ENCODE measurements around the gene SLC4A2. TPM values are rescaled to one million over a fixed set of nuclear protein-coding genes. Genes with fewer than 3 reads are reported as not detected.

Gene SLC4A2
- total RNA-seq, 5 donors from 2014 or later (not counting 1 experiment from before 2014, with no cell fraction given), result 52.0 to 91.5 (median 74.4) TPM

- no peak for ATAC-seq (replicated peaks in 1 of 4)
- H3K36me3 ChIP-seq (ENCODE audit: control insufficient read depth in 2 of 2, extremely low read depth in 1 of 2, insufficient read depth in 1 of 2, low read length in 1 of 2), result peaks cover 0 to 5% of the 10 kb centered on the region in 2 donors
- Mint-ChIP-seq H3K9me3 (no peaks in the 10 kb centered on the region), H3K27me3 (no peaks in the 10 kb centered on the region), H3K27ac (no peak overlapping the region), H3K36me3 (peaks cover 37% of the 10 kb centered on the region), H3K4me1 (peaks cover 18 to 23% (median 18%) of the 10 kb centered on the region in 3 donors), H3K4me3 (no peak overlapping the region)
- H3K9me3 ChIP-seq, result no peaks in the 10 kb centered on the region
- ChIA-PET CTCF (no interaction called here), POLR2A (no interaction called here)
- no peak for DNase-seq
- peaks cover 0 to 3% of the 10 kb centered on the region in 2 experiments for H3K27me3 ChIP-seq (replicated peaks in 1 of 2; ENCODE audit: control insufficient read depth in 2 of 2, extremely low read depth in 1 of 2, insufficient read depth in 2 of 2, low read length in 1 of 2)
- peaks cover 2 to 22% of the 10 kb centered on the region in 2 experiments for H3K4me1 ChIP-seq (ENCODE audit: control insufficient read depth in 1 of 2, extremely low read depth in 1 of 2, insufficient read depth in 2 of 2, low read length in 2 of 2)
- 94% methylated on average over 18 of the region's 24 CpGs for WGBS (ENCODE audit: insufficient coverage)
- H3K4me3 ChIP-seq (ENCODE audit: control insufficient read depth in 1 of 2, extremely low read depth in 1 of 2, low read length in 1 of 2), result no peak overlapping the region
- H3K27ac ChIP-seq (ENCODE audit: low read length), result no peak overlapping the region
Observed at GRCh38 chr7:151122276-151122675, 62.9 kb downstream of the SLC4A2 start.

- WGBS (ENCODE audit: insufficient coverage), result 92% methylated on average over 14 of the region's 29 CpGs
- H3K9me3 ChIP-seq, result no peaks in the 10 kb centered on the region
- ATAC-seq (replicated peaks in 1 of 4) (no peak), DNase-seq (no peak)
- peaks cover 2 to 17% of the 10 kb centered on the region in 2 experiments for H3K4me1 ChIP-seq (ENCODE audit: control insufficient read depth in 1 of 2, extremely low read depth in 1 of 2, insufficient read depth in 2 of 2, low read length in 2 of 2)
- H3K36me3 ChIP-seq (ENCODE audit: control insufficient read depth in 2 of 2, extremely low read depth in 1 of 2, insufficient read depth in 1 of 2, low read length in 1 of 2), result peaks cover 0 to 5% of the 10 kb centered on the region in 2 donors
- ChIA-PET CTCF (interaction anchor here in 1 of 2 donors (2.0 kb wide), 1 partner anchor 121 kb away, joined by 17 read pairs; no protein-coding TSS in a partner anchor), POLR2A (no interaction called here)
- no peak overlapping the region for H3K27ac ChIP-seq (ENCODE audit: low read length)
- H3K27me3 Mint-ChIP-seq, result no peaks in the 10 kb centered on the region
- no peak overlapping the region for H3K27ac Mint-ChIP-seq
- H3K27me3 ChIP-seq (replicated peaks in 1 of 2; ENCODE audit: control insufficient read depth in 2 of 2, extremely low read depth in 1 of 2, insufficient read depth in 2 of 2, low read length in 1 of 2), result peaks cover 0 to 3% of the 10 kb centered on the region in 2 experiments
- peaks cover 37% of the 10 kb centered on the region for H3K36me3 Mint-ChIP-seq
- H3K4me3 Mint-ChIP-seq, result no peak overlapping the region
- no peaks in the 10 kb centered on the region for H3K9me3 Mint-ChIP-seq
- no peak overlapping the region for H3K4me3 ChIP-seq (ENCODE audit: control insufficient read depth in 1 of 2, extremely low read depth in 1 of 2, low read length in 1 of 2)
- peaks cover 13 to 21% (median 14%) of the 10 kb centered on the region in 3 donors for H3K4me1 Mint-ChIP-seq
Observed at GRCh38 chr7:151122796-151123157, 63.4 kb downstream of the SLC4A2 start.

GRCh38 chr7:151123158-151123821 lies 63.9 kb downstream of the SLC4A2 start:
- Mint-ChIP-seq H3K9me3 (no peaks in the 10 kb centered on the region), H3K27me3 (no peaks in the 10 kb centered on the region), H3K4me3 (no peak overlapping the region), H3K36me3 (peaks cover 37% of the 10 kb centered on the region), H3K27ac (no peak overlapping the region), H3K4me1 (peaks cover 10 to 21% (median 11%) of the 10 kb centered on the region in 3 donors)
- POLR2A ChIA-PET, result interaction anchor here in 1 of 2 donors (0.6 kb wide), 1 partner anchor 105 kb away, joined by 4 read pairs; no protein-coding TSS in a partner anchor
- Histone ChIP-seq H3K4me1 (ENCODE audit: control insufficient read depth in 1 of 2, extremely low read depth in 1 of 2, insufficient read depth in 2 of 2, low read length in 2 of 2) (peaks cover 2 to 11% of the 10 kb centered on the region in 2 experiments), H3K27ac (ENCODE audit: low read length) (no peak overlapping the region), H3K9me3 (no peaks in the 10 kb centered on the region), H3K4me3 (ENCODE audit: control insufficient read depth in 1 of 2, extremely low read depth in 1 of 2, low read length in 1 of 2) (no peak overlapping the region), H3K27me3 (replicated peaks in 1 of 2; ENCODE audit: control insufficient read depth in 2 of 2, extremely low read depth in 1 of 2, insufficient read depth in 2 of 2, low read length in 1 of 2) (peaks cover 0 to 3% of the 10 kb centered on the region in 2 experiments), H3K36me3 (ENCODE audit: control insufficient read depth in 2 of 2, extremely low read depth in 1 of 2, insufficient read depth in 1 of 2, low read length in 1 of 2) (peaks cover 0 to 7% of the 10 kb centered on the region in 2 donors)
- 90% methylated on average over 36 of the region's 50 CpGs for WGBS (ENCODE audit: insufficient coverage)
- CTCF ChIA-PET, result interaction anchor here in 1 of 2 donors (0.6 to 2.0 kb wide), 7 partner anchors 11 to 192 kb away, joined by 3 to 17 read pairs (median 4); no protein-coding TSS in a partner anchor
- DNase-seq (no peak), ATAC-seq (replicated peaks in 1 of 4) (no peak)

- peaks cover 0 to 12% of the 10 kb centered on the region in 2 donors for H3K36me3 ChIP-seq (ENCODE audit: control insufficient read depth in 2 of 2, extremely low read depth in 1 of 2, insufficient read depth in 1 of 2, low read length in 1 of 2)
- peaks cover 2 to 9% of the 10 kb centered on the region in 2 experiments for H3K4me1 ChIP-seq (ENCODE audit: control insufficient read depth in 1 of 2, extremely low read depth in 1 of 2, insufficient read depth in 2 of 2, low read length in 2 of 2)
- peak; percentile 91 to 96 (median 94) for ATAC-seq (replicated peaks in 1 of 4)
- Mint-ChIP-seq H3K4me1 (peaks cover 6 to 16% (median 7%) of the 10 kb centered on the region in 3 donors), H3K4me3 (no peak overlapping the region), H3K27me3 (no peaks in the 10 kb centered on the region), H3K27ac (no peak overlapping the region), H3K9me3 (no peaks in the 10 kb centered on the region), H3K36me3 (peaks cover 36% of the 10 kb centered on the region)
- ChIA-PET POLR2A (interaction anchor here in 1 of 2 donors (0.6 kb wide), 1 partner anchor 105 kb away, joined by 4 read pairs; no protein-coding TSS in a partner anchor), CTCF (interaction anchor here (0.6 to 2.0 kb wide), 8 partner anchors 11 to 191 kb away, joined by 3 to 17 read pairs (median 4); no protein-coding TSS in a partner anchor)
- peak; percentile 50 to 92 (median 78) for DNase-seq
- WGBS (ENCODE audit: insufficient coverage), result 67% methylated on average over 15 of the region's 24 CpGs
- H3K27me3 ChIP-seq (replicated peaks in 1 of 2; ENCODE audit: control insufficient read depth in 2 of 2, extremely low read depth in 1 of 2, insufficient read depth in 2 of 2, low read length in 1 of 2), result peaks cover 2 to 3% of the 10 kb centered on the region in 2 experiments
- no peak overlapping the region for H3K4me3 ChIP-seq (ENCODE audit: control insufficient read depth in 1 of 2, extremely low read depth in 1 of 2, low read length in 1 of 2)
- H3K27ac ChIP-seq (ENCODE audit: low read length), result no peak overlapping the region
- H3K9me3 ChIP-seq, result no peaks in the 10 kb centered on the region
Observed at GRCh38 chr7:151123822-151124464, 64.6 kb downstream of the SLC4A2 start.

- POLR2A ChIA-PET, result no interaction called here
- no peak overlapping the region for H3K27ac Mint-ChIP-seq
- H3K4me3 Mint-ChIP-seq, result no peak overlapping the region
Observed at GRCh38 chr7:151124481-151124880, 65.1 kb downstream of the SLC4A2 start.

GRCh38 chr7:151124899-151125399 lies 65.6 kb downstream of the SLC4A2 start:
- H3K4me3 Mint-ChIP-seq, result no peak overlapping the region
- no peak overlapping the region for H3K4me3 ChIP-seq (ENCODE audit: control insufficient read depth in 1 of 2, extremely low read depth in 1 of 2, low read length in 1 of 2)
- peaks cover 2 to 9% of the 10 kb centered on the region in 2 experiments for H3K4me1 ChIP-seq (ENCODE audit: control insufficient read depth in 1 of 2, extremely low read depth in 1 of 2, insufficient read depth in 2 of 2, low read length in 2 of 2)
- peaks cover 0 to 12% of the 10 kb centered on the region in 2 donors for H3K36me3 ChIP-seq (ENCODE audit: control insufficient read depth in 2 of 2, extremely low read depth in 1 of 2, insufficient read depth in 1 of 2, low read length in 1 of 2)
- POLR2A ChIA-PET, result no interaction called here
- H3K27me3 Mint-ChIP-seq, result no peaks in the 10 kb centered on the region
- no peak overlapping the region for H3K27ac Mint-ChIP-seq
- ATAC-seq (replicated peaks in 1 of 4) (no peak), DNase-seq (no peak)
- H3K4me1 Mint-ChIP-seq, result peaks cover 5 to 9% (median 6%) of the 10 kb centered on the region in 3 donors
- H3K9me3 Mint-ChIP-seq, result no peaks in the 10 kb centered on the region
- peaks cover 32% of the 10 kb centered on the region for H3K36me3 Mint-ChIP-seq
- H3K27me3 ChIP-seq (replicated peaks in 1 of 2; ENCODE audit: control insufficient read depth in 2 of 2, extremely low read depth in 1 of 2, insufficient read depth in 2 of 2, low read length in 1 of 2), result peaks cover 2 to 3% of the 10 kb centered on the region in 2 experiments
- CTCF ChIA-PET, result interaction anchor here in 1 of 2 donors (2.0 kb wide), 1 partner anchor 119 kb away, joined by 17 read pairs; no protein-coding TSS in a partner anchor
- H3K27ac ChIP-seq (ENCODE audit: low read length), result no peak overlapping the region
- 85% methylated on average over 12 of the region's 14 CpGs for WGBS (ENCODE audit: insufficient coverage)
- H3K9me3 ChIP-seq, result no peaks in the 10 kb centered on the region

More at GRCh38 chr7:151124481-151124880, 65.1 kb downstream of the SLC4A2 start:
- no peak for ATAC-seq (replicated peaks in 1 of 4)
- peaks cover 33% of the 10 kb centered on the region for H3K36me3 Mint-ChIP-seq
- H3K27me3 Mint-ChIP-seq, result no peaks in the 10 kb centered on the region
- Histone ChIP-seq H3K4me1 (ENCODE audit: control insufficient read depth in 1 of 2, extremely low read depth in 1 of 2, insufficient read depth in 2 of 2, low read length in 2 of 2) (peaks cover 2 to 9% of the 10 kb centered on the region in 2 experiments), H3K27ac (ENCODE audit: low read length) (no peak overlapping the region), H3K9me3 (no peaks in the 10 kb centered on the region), H3K4me3 (ENCODE audit: control insufficient read depth in 1 of 2, extremely low read depth in 1 of 2, low read length in 1 of 2) (no peak overlapping the region), H3K36me3 (ENCODE audit: control insufficient read depth in 2 of 2, extremely low read depth in 1 of 2, insufficient read depth in 1 of 2, low read length in 1 of 2) (peaks cover 0 to 12% of the 10 kb centered on the region in 2 donors), H3K27me3 (replicated peaks in 1 of 2; ENCODE audit: control insufficient read depth in 2 of 2, extremely low read depth in 1 of 2, insufficient read depth in 2 of 2, low read length in 1 of 2) (peaks cover 2 to 3% of the 10 kb centered on the region in 2 experiments)
- peaks cover 5 to 10% (median 6%) of the 10 kb centered on the region in 3 donors for H3K4me1 Mint-ChIP-seq
- DNase-seq, result no peak
- CTCF ChIA-PET, result interaction anchor here (0.6 to 2.0 kb wide), 5 partner anchors 45 to 191 kb away, joined by 3 to 17 read pairs (median 4); no protein-coding TSS in a partner anchor
- H3K9me3 Mint-ChIP-seq, result no peaks in the 10 kb centered on the region
- 91% methylated on average over 5 of the region's 7 CpGs for WGBS (ENCODE audit: insufficient coverage)
